AG10803 (cell line): ENCODE results near the gene UBASH3A.

Experiments used
- DNase-seq: peaks from one replicate; pipeline ENCODE4 v3.0.0; 2010; ENCODE audit warnings: low read depth
- H3K4me3 ChIP-seq: 2 replicates; pipeline ENCODE4 v1.5.1; 2011; ENCODE audit warnings: mild to moderate bottlenecking, low read length, control low read depth
- TF ChIP-seq, protein P1 (sequence below): conservative IDR thresholded peaks from 2 replicates; pipeline ENCODE4 v1.5.1; 2011; ENCODE audit warnings: mild to moderate bottlenecking, low read length, control low read depth, inconsistent platforms

The UBASH3A gene

DNA sequence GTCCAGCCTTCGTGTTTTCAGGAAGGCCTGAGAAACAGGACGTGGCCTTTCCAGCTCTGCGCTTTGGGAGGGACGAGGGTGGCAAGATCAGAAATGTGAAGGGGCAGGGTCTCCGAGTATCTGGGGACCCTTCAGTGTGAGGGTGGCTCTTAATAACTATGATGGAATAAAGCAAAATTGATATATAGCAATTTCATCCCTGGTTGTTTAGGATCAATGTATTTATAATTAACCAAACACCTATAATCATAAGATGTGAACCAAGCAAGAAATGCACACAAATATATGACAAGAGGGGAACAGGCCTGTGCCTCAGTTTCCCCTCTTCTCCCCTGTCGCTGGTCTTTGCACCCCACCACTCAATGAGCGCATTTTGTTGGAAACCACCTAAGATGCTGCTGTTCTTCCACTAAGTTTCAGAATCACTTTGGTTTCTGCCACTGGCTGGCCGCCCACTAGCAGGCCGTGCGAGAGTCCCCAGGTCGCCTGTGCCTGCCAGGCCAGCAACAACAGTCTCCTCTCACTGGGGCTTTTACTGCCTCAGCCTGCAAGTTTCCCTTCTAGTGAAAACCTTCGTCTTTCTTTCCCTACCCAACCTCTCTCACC lies 36.6 kb downstream of the UBASH3A start:
- no peak for DNase-seq
- TF ChIP-seq, protein P1, sequence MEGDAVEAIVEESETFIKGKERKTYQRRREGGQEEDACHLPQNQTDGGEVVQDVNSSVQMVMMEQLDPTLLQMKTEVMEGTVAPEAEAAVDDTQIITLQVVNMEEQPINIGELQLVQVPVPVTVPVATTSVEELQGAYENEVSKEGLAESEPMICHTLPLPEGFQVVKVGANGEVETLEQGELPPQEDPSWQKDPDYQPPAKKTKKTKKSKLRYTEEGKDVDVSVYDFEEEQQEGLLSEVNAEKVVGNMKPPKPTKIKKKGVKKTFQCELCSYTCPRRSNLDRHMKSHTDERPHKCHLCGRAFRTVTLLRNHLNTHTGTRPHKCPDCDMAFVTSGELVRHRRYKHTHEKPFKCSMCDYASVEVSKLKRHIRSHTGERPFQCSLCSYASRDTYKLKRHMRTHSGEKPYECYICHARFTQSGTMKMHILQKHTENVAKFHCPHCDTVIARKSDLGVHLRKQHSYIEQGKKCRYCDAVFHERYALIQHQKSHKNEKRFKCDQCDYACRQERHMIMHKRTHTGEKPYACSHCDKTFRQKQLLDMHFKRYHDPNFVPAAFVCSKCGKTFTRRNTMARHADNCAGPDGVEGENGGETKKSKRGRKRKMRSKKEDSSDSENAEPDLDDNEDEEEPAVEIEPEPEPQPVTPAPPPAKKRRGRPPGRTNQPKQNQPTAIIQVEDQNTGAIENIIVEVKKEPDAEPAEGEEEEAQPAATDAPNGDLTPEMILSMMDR = no peak
- H3K4me3 ChIP-seq = no peak overlapping the region

DNA sequence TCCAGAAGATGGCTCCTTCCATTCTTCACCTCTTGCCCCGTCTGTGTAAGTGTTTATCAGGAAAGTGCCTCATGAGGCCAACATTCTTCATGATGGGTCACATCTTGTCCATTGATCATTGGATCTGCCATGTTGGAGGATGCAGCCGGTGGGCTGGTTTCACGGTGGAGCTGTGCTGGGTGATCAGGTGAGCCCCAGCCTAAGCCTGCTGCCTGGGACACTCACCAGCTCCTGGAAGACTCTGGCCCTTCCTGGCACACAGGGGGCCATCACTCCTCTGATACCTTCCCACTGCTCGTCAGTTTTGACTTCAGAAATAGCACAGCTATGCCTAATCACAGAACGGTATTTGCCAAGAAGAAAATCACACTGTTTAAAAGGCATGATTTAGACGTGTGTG lies 38.3 kb downstream of the UBASH3A start:
- no peak overlapping the region for H3K4me3 ChIP-seq
- TF ChIP-seq, protein P1 = no peak
- no peak for DNase-seq

DNA sequence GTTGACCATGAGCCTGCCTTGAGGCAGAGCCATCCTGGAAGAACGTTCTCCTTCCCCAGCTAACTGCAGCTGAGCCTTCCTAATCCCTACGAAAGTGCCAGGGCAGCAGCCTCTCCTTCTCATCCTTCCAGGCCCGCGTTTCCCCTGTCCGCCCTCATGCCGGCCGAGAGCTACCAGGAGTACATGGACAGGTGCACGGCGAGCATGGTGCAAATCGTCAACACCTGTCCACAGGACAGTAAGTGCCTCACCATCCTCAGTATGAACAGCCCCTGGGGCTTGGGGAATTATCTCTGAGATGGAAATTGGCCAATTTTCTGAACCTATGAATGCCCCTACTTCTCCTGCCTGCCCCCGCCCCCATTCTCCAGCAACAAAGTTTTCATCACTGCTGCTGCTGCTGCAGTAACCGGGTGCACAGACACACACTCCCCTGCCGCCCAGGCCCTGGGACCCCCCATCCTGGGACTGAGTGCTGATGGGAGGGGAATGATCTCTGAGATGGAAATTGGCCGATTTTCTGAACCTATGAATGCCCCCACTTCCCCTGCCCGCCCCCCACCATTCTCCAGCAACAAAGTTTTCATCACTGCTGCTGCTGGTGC lies 39.6 kb downstream of the UBASH3A start:
- TF ChIP-seq, protein P1 = no peak
- no peak overlapping the region for H3K4me3 ChIP-seq
- no peak for DNase-seq

DNA sequence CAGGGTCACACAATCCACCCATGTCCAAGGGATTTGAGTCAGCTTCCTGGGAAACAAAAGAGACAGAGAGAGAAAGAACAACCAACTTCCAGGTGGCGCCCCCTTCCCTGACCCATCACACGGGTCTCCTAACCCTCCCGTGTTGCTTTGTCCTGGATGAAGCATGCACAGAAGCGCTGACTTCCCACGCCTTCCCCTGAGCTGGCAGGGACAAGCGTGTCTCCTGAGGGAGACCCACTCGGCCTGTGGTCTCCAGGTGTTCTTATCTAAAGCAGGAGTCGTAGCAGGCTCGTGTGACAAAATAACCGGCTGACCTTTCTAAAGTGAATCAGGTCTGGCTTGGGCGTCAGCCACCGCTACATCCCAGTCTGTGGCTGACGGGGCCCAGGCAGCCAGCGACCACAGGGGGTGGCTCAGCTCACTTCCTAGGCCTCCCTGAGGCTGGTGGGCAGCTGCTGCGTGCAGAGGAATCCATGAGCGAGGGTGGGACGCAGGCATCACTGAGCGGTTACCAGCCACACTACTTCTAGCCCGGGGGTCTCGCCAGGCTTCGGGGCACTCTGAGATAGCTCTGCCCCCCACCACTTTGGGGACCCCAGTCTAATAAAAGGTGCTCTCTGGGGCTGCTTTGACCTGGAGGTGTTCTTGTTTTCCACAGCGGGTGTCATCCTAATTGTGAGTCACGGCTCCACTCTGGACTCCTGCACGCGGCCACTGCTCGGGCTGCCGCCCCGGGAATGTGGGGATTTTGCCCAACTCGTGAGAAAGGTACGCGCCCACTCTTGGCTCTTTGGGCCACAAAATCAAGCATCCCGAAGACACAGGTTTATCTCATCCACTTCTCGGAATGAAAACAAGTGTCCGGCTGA lies 40.4 kb downstream of the UBASH3A start:
- TF ChIP-seq, protein P1 = no peak
- H3K4me3 ChIP-seq = no peak overlapping the region
- DNase-seq = no peak

DNA sequence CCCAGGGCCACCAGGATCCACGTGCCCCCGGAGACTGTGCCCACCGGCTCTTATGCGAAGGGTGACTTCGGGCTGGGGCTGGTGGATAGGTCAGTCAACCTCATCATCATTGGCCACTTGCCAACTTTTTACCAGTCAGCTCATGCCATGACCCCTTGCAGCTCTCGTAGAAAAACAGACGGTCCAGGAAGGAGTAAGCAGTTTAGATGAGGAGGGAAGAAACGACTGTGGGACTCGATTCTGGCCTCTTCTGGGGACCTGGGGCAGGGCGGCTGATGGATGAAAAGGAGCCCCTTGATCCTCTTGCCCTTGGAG lies 41.0 kb downstream of the UBASH3A start:
- no peak for DNase-seq
- TF ChIP-seq, protein P1 = no peak
- no peak overlapping the region for H3K4me3 ChIP-seq

DNA sequence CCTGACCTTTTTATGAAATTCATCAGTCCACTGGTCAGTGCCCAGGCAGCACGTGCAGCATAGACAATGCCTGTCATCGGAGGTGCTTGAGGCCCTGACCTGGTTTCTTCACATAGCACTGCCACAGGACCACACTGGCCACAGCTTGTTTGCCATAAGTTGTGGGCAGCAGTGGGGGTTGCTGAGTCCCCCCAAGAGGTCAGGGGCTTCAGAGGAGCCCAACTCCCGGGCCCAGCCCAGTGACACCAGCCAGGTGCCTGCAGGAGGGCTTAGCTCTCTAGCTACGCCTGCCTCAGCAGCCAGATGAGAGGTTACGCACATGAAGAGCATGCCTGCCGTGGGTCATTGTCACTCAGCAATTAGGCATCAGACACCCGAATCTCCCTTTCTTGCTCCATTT lies 41.6 kb downstream of the UBASH3A start:
- TF ChIP-seq, protein P1 = no peak
- no peak for DNase-seq
- H3K4me3 ChIP-seq = no peak overlapping the region

DNA sequence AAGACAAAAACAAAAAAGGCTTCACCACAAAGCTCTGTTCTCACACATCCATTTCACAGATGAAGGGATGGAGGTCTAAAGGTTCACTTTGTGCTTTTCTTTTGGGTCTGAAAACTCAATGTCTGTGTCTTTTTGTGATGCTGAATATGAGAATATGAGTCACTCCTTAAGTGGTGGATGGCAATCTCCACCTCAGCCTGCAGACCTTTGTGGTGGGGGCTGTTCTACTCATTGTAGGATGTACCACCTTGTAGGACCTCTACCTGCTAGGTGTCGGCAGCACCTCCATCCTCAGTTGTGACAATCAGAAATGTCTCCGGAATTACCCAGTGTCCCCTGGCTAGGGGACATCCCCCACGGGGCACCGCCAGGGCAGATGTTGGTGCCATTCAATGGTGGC lies 42.8 kb downstream of the UBASH3A start:
- no peak for DNase-seq
- TF ChIP-seq, protein P1 = no peak
- no peak overlapping the region for H3K4me3 ChIP-seq
